GM21717 (cell line): ENCODE results near the gene CST3.

Source experiments
- ATAC-seq: cut with Tn5 transposase; IDR thresholded peaks from one replicate; pipeline ENCODE4 v1.9.1; 2021; ENCODE audit warnings: mild to moderate bottlenecking, moderate library complexity; ENCODE audit not compliant: unreplicated experiment

CST3 gene

GRCh38 chr20:23605867-23606651 lies 31.7 kb downstream of the CST3 start, which contains the start of gene CST9:
Gene CST9, minus strand, starts transcription at chr20:23605917. Its CDS starts 53 bp downstream, at chr20:23605864.
- no peak for ATAC-seq

GRCh38 chr20:23604306-23604705 lies 33.4 kb downstream of the CST3 start:
- ATAC-seq: no peak

- no peak for ATAC-seq
These were observed 34.4 kb downstream of the CST3 start for GRCh38 chr20:23603321-23603720.

- ATAC-seq: no peak
These were observed 35.1 kb downstream of the CST3 start for GRCh38 chr20:23602699-23603098.

- ATAC-seq: no peak
These were observed 35.5 kb downstream of the CST3 start for GRCh38 chr20:23602241-23602640.

- no peak for ATAC-seq
These were observed 36.0 kb downstream of the CST3 start for GRCh38 chr20:23601715-23602114.

GRCh38 chr20:23598481-23598880 lies 39.3 kb downstream of the CST3 start:
- ATAC-seq: no peak

GRCh38 chr20:23596579-23597250 lies 41.0 kb downstream of the CST3 start:
- ATAC-seq: no peak

- ATAC-seq: no peak
These were observed 41.8 kb downstream of the CST3 start for GRCh38 chr20:23595941-23596340.

GRCh38 chr20:23588434-23589403 lies 49.0 kb downstream of the CST3 start:
- no peak for ATAC-seq

GRCh38 chr20:23587631-23588030 lies 50.1 kb downstream of the CST3 start:
- no peak for ATAC-seq

- ATAC-seq: no peak
These were observed 50.8 kb downstream of the CST3 start for GRCh38 chr20:23586735-23587525.

- ATAC-seq: no peak
These were observed 51.7 kb downstream of the CST3 start for GRCh38 chr20:23585808-23586734.

GRCh38 chr20:23585449-23585807 lies 52.3 kb downstream of the CST3 start:
- ATAC-seq: no peak

GRCh38 chr20:23584434-23585199 lies 53.1 kb downstream of the CST3 start:
- ATAC-seq: no peak
